Left kidney (tissue), 2 donors: ENCODE measurements around the gene IGSF3. TPM values are rescaled to one million over a fixed set of nuclear protein-coding genes. Genes with fewer than 3 reads are reported as not detected.
"Not testable (repeated sequence)": the region's sequence is repeated elsewhere in the genome, so short reads cannot be mapped to it uniquely, and the experiment has no call there.

Experiments
- DNase-seq: peaks from one replicate; pipeline ENCODE4 v3.0.0-alpha.2; 2013
- polyA plus RNA-seq: library from polyadenylated mRNA; unstranded; fragments of 120-200 nt; gene quantifications from one replicate; pipeline ENCODE4 v1.2.1, GENCODE V29; 2013; ENCODE audit not compliant: insufficient read length

Gene IGSF3
- polyA plus RNA-seq, 1 donor: 29.5 TPM

- DNase-seq: no peak
Observed at GRCh38 chr1:116577759-116578314, 89.7 kb downstream of the IGSF3 start.

- DNase-seq: peak; percentile 73
Observed at GRCh38 chr1:116574581-116575291, 92.8 kb downstream of the IGSF3 start.

GRCh38 chr1:116573431-116574095 lies 94.0 kb downstream of the IGSF3 start:
- no peak for DNase-seq

- DNase-seq: no peak
Observed at GRCh38 chr1:116572771-116573430, 94.6 kb downstream of the IGSF3 start.

- no peak for DNase-seq
Observed at GRCh38 chr1:116572099-116572498, 95.4 kb downstream of the IGSF3 start.

GRCh38 chr1:116571215-116571919 lies 96.2 kb downstream of the IGSF3 start:
- no peak for DNase-seq

GRCh38 chr1:116570358-116571214 lies 96.9 kb downstream of the IGSF3 start, which contains the start of gene CD58:
TSS of gene CD58 (minus strand) at chr1:116571026. CDS start at chr1:116570972, 54 bp downstream.
- peak; percentile 75 for DNase-seq

- DNase-seq: no peak
Observed at GRCh38 chr1:116569776-116570357, 97.7 kb downstream of the IGSF3 start.

- DNase-seq: no peak
Observed at GRCh38 chr1:116569381-116569670, 98.2 kb downstream of the IGSF3 start.

- DNase-seq: no peak
Observed at GRCh38 chr1:116568662-116569380, 98.7 kb downstream of the IGSF3 start.

- no peak for DNase-seq
Observed at GRCh38 chr1:116567790-116568661, 99.5 kb downstream of the IGSF3 start.

- no peak for DNase-seq
Observed at GRCh38 chr1:116565222-116565621, 102.3 kb downstream of the IGSF3 start.

GRCh38 chr1:116564426-116564825 lies 103.1 kb downstream of the IGSF3 start:
- no peak for DNase-seq

- not testable (repeated sequence) for DNase-seq
Observed at GRCh38 chr1:116562465-116562864, 105.1 kb downstream of the IGSF3 start.

- DNase-seq: no peak
Observed at GRCh38 chr1:116561563-116561962, 106.0 kb downstream of the IGSF3 start.

- no peak for DNase-seq
Observed at GRCh38 chr1:116560704-116561490, 106.6 kb downstream of the IGSF3 start.

- no peak for DNase-seq
Observed at GRCh38 chr1:116559304-116559761, 108.2 kb downstream of the IGSF3 start.

GRCh38 chr1:116558571-116558970 lies 109.0 kb downstream of the IGSF3 start:
- no peak for DNase-seq
